Activated CD4-positive, alpha-beta memory T cell treated with anti-CD3 and anti-CD28 coated beads for 36 hours (primary cell): ENCODE data around the gene SELENOW. TPM values are rescaled to one million over a fixed set of nuclear protein-coding genes. Genes with fewer than 3 reads are reported as not detected.
A peak's percentile ranks its signal among the peaks of the same experiment; 100 is the strongest.
"Not testable (repeated sequence)": the region's sequence is repeated elsewhere in the genome, so short reads cannot be mapped to it uniquely, and the experiment has no call there.

Experiments
- CTCF ChIA-PET: fragments of 350-600 bp; sonication (Branson Sonifier 250); formaldehyde crosslinking; loops from one replicate; lab custom pipeline; 2021; ENCODE audit warnings: antibody characterized with exemption, inconsistent platforms; lab: Charles Lee
- POLR2A ChIA-PET: fragments of 350-600 bp; sonication (Branson Sonifier 250); formaldehyde crosslinking; loops from one replicate; lab custom pipeline; 2021; ENCODE audit warnings: antibody characterized with exemption; lab: Charles Lee
- DNase-seq: peaks from one replicate; pipeline ENCODE4 v3.0.0-alpha.2; 2020
- H3K27ac Mint-ChIP-seq: one replicate; pipeline ENCODE4 v1.8.0; 2021; ENCODE audit warnings: mixed read lengths
- H3K27me3 Mint-ChIP-seq: one replicate; pipeline ENCODE4 v1.8.0; 2021; ENCODE audit warnings: mixed read lengths
- H3K36me3 Mint-ChIP-seq: one replicate; pipeline ENCODE4 v1.8.0; 2021; ENCODE audit warnings: mixed read lengths
- H3K4me1 Mint-ChIP-seq: one replicate; pipeline ENCODE4 v1.8.0; 2021; ENCODE audit warnings: low read depth, mixed read lengths
- H3K4me3 Mint-ChIP-seq: one replicate; pipeline ENCODE4 v1.8.0; 2021; ENCODE audit warnings: mild to moderate bottlenecking, mixed read lengths
- H3K9me3 Mint-ChIP-seq: one replicate; pipeline ENCODE4 v1.8.0; 2021; ENCODE audit warnings: mixed read lengths
- intact Hi-C: fragments of 100-400 bp; cut with micrococcal nuclease; formaldehyde crosslinking; loops from one replicate; pipeline ENCODE4 v1.15.1; 2023
- total RNA-seq, 2 experiments: library from RNA; stranded (reverse); gene quantifications; one replicate each; pipeline ENCODE4 v1.2.3, GENCODE V29; 2021

Gene SELENOW
- total RNA-seq, 2 experiments from 2014 or later, result 162 to 174 TPM

- no peaks in the 10 kb centered on the region for H3K4me1 Mint-ChIP-seq
- peaks cover 6% of the 10 kb centered on the region for H3K27me3 Mint-ChIP-seq
- POLR2A ChIA-PET, result no interaction called here
- no peaks in the 10 kb centered on the region for H3K9me3 Mint-ChIP-seq
- DNase-seq, result peak; percentile 83
- no peaks in the 10 kb centered on the region for H3K36me3 Mint-ChIP-seq
- H3K27ac Mint-ChIP-seq, result no peak overlapping the region
- H3K4me3 Mint-ChIP-seq, result no peak overlapping the region
- CTCF ChIA-PET, result interaction anchor here (1.6 kb wide), 1 partner anchor 50 kb away, joined by 10 read pairs; no protein-coding TSS in a partner anchor
- intact Hi-C loops, result loop anchor here (5.0 kb wide), 1 partner anchor 49 kb away; no protein-coding TSS in a partner anchor
Observed at GRCh38 chr19:47813304-47813994, 34.9 kb downstream of the SELENOW start.

DNA sequence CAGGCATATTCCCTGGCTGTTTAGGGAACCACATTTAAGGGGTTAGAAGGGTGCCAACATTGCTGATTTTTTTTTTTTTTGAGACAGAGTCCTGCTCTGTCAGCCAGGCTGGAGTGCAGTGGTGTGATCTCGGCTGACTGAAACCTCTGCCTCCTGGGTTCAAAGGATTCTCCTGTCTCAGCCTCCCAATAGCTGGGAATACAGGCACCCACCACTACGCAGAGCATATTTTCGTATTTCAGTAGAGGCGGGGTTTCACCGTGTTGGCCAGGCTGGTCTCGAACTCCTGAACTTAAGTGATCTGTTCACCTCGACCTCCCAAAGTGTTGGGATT is 35.5 kb downstream of the SELENOW start:
- Mint-ChIP-seq H3K27ac (no peak overlapping the region), H3K4me3 (no peak overlapping the region), H3K36me3 (no peaks in the 10 kb centered on the region), H3K27me3 (peaks cover 10% of the 10 kb centered on the region), H3K9me3 (no peaks in the 10 kb centered on the region), H3K4me1 (no peaks in the 10 kb centered on the region)
- no peak for DNase-seq
- ChIA-PET CTCF (interaction anchor here (0.7 to 1.6 kb wide), 5 partner anchors 9 to 636 kb away, joined by 3 to 10 read pairs (median 3); partner anchors contain the start of gene TPRX1), POLR2A (no interaction called here)
- intact Hi-C loops, result loop anchor here (5.0 kb wide), 1 partner anchor 48 kb away; no protein-coding TSS in a partner anchor

GRCh38 chr19:47816270-47816669 is 37.8 kb downstream of the SELENOW start:
- POLR2A ChIA-PET, result not testable (repeated sequence)

GRCh38 chr19:47818221-47818620 is 39.7 kb downstream of the SELENOW start:
- H3K27me3 Mint-ChIP-seq, result peaks cover 22% of the 10 kb centered on the region
- H3K9me3 Mint-ChIP-seq, H3K27ac Mint-ChIP-seq, DNase-seq, CTCF ChIA-PET, POLR2A ChIA-PET, H3K36me3 Mint-ChIP-seq, intact Hi-C loops, H3K4me1 Mint-ChIP-seq, H3K4me3 Mint-ChIP-seq: not testable (repeated sequence)

More at GRCh38 chr19:47816270-47816669, 37.8 kb downstream of the SELENOW start:
- H3K9me3 Mint-ChIP-seq, H3K4me1 Mint-ChIP-seq, DNase-seq, intact Hi-C loops, H3K27ac Mint-ChIP-seq, H3K36me3 Mint-ChIP-seq, H3K4me3 Mint-ChIP-seq: not testable (repeated sequence)
- CTCF ChIA-PET, result interaction anchor here (1.2 to 1.7 kb wide), 2 partner anchors 47 to 49 kb away, joined by 4 to 5 read pairs; no protein-coding TSS in a partner anchor
- H3K27me3 Mint-ChIP-seq, result peaks cover 22% of the 10 kb centered on the region

DNA sequence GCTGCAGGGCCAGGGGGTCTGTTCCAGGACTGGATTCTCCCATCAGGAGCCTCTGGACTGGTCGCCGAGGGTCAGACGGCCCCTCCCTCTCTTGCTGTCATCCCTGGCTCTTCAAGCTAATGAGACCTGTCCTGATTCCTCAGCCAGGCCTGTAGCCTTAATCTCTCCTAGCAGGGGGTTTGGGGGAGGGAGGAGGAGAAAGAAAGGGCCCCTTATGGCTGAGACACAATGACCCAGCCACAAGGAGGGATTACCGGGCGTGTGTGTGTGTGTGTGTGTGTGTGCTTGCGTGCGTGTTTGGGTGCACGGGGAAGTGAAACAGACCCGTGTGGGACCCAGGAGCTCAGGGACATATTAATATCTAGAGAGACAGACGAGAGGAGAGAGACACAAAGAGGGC is 41.4 kb downstream of the SELENOW start:
- Mint-ChIP-seq H3K27me3 (peaks cover 21% of the 10 kb centered on the region), H3K9me3 (no peaks in the 10 kb centered on the region), H3K4me1 (peaks cover 2% of the 10 kb centered on the region), H3K4me3 (no peak overlapping the region), H3K27ac (no peak overlapping the region), H3K36me3 (no peaks in the 10 kb centered on the region)
- DNase-seq, result no peak
- ChIA-PET CTCF (interaction anchor here (0.7 kb wide), 1 partner anchor 495 kb away, joined by 3 read pairs; no protein-coding TSS in a partner anchor), POLR2A (no interaction called here)
- intact Hi-C loops, result no loop called here

DNA sequence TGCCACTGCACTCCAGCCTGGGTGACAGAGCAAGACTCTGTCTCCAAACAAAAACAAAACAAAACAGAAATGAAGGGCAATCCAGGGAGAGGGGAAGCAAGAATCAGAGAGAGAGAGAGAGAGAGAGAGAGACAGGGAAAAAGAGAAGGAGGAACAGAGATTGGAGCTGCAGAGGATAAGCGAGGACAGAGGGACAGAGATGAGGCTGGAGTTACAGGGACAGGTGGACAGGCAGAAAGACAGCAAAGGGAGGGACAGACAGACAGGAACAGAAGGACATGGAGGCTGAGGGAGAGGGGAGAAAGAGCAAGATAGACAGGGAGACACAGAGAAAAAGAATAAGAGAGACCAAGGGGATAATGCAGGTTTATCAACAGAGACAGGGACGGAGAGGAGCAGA is 41.9 kb downstream of the SELENOW start:
- ChIA-PET CTCF (interaction anchor here (0.7 kb wide), 1 partner anchor 494 kb away, joined by 3 read pairs; no protein-coding TSS in a partner anchor), POLR2A (no interaction called here)
- Mint-ChIP-seq H3K27ac (no peak overlapping the region), H3K9me3 (no peaks in the 10 kb centered on the region), H3K36me3 (no peaks in the 10 kb centered on the region), H3K4me1 (peaks cover 2% of the 10 kb centered on the region), H3K4me3 (no peak overlapping the region), H3K27me3 (peaks cover 21% of the 10 kb centered on the region)
- intact Hi-C loops, result no loop called here
- DNase-seq, result no peak

- DNase-seq, result no peak
- Mint-ChIP-seq H3K36me3 (no peaks in the 10 kb centered on the region), H3K4me1 (peaks cover 2% of the 10 kb centered on the region), H3K4me3 (no peak within 1 kb of the TSS), H3K27ac (no peak within 1 kb of the TSS), H3K9me3 (peaks cover 2% of the 10 kb centered on the region), H3K27me3 (peaks cover 21% of the 10 kb centered on the region)
- POLR2A ChIA-PET, result no interaction called here
- CTCF ChIA-PET, result no interaction called here
- intact Hi-C loops, result no loop called here
Observed at GRCh38 chr19:47821460-47822020, 43.0 kb downstream of the SELENOW start, which contains the start of gene CRX. Gene CRX (plus strand): TSS chr19:47821937. CDS start chr19:47834444, 12,507 bp downstream.

GRCh38 chr19:47824396-47824795 is 45.9 kb downstream of the SELENOW start:
- CTCF ChIA-PET, result interaction anchor here (1.7 kb wide), 1 partner anchor 10 kb away, joined by 3 read pairs; no protein-coding TSS in a partner anchor
- Mint-ChIP-seq H3K9me3 (peaks cover 9% of the 10 kb centered on the region), H3K36me3 (no peaks in the 10 kb centered on the region), H3K4me1 (peaks cover 2% of the 10 kb centered on the region), H3K27me3 (peaks cover 14% of the 10 kb centered on the region), H3K4me3 (no peak overlapping the region), H3K27ac (no peak overlapping the region)
- intact Hi-C loops, result no loop called here
- no peak for DNase-seq
- POLR2A ChIA-PET, result no interaction called here

DNA sequence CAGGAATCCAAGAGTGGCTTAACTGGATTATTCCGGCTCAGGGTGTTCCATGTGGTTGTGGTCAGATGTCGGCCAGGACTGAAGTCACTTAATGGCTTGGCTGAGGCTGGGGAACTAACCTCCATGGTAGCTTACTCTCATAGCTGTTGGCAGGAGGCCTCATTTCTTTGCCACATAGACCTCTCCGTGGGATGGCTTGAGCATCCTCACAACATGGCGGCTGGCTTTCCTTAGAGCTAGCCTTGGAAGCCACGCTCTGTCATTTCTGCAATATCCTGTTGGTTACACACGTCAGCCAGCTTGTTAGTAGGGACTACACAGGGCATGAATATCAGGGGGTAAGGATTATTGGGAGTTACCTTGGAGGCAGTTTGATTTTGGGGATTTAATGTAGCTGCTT is 48.3 kb downstream of the SELENOW start:
- Mint-ChIP-seq H3K27me3 (peaks cover 2% of the 10 kb centered on the region), H3K4me3 (no peak overlapping the region), H3K27ac (no peak overlapping the region), H3K36me3 (no peaks in the 10 kb centered on the region), H3K4me1 (no peaks in the 10 kb centered on the region), H3K9me3 (peaks cover 9% of the 10 kb centered on the region)
- DNase-seq, result no peak
- POLR2A ChIA-PET, result no interaction called here
- CTCF ChIA-PET, result interaction anchor here (1.1 kb wide), 2 partner anchors 22 to 42 kb away, joined by 3 to 6 read pairs; no protein-coding TSS in a partner anchor
- intact Hi-C loops, result no loop called here

DNA sequence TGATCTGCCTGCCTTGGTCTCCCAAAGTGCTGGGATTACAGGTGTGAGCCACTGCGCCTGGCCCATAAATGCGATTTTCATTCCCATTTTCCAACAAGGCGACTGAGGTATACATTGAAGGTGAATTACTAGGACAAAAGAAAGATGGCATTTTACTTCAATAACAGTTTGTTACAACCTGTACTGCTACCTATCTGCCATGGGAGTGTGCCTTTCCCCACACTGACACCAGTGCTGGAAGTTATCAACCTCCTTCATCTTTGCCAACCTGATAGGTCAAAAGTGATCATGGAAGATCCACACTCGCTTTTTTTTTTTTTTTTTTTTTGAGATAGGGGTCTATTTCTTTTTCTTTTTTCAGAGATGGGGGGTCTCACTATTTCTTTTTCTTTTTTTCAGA is 54.2 kb downstream of the SELENOW start:
- ChIA-PET POLR2A (no interaction called here), CTCF (no interaction called here)
- intact Hi-C loops, result no loop called here
- Mint-ChIP-seq H3K36me3 (no peaks in the 10 kb centered on the region), H3K27me3 (no peaks in the 10 kb centered on the region), H3K27ac (no peak overlapping the region), H3K4me3 (no peak overlapping the region), H3K4me1 (no peaks in the 10 kb centered on the region), H3K9me3 (no peaks in the 10 kb centered on the region)
- DNase-seq, result no peak
